ENCODE results near the gene UBE4B.
"Not testable (repeated sequence)": the region's sequence is repeated elsewhere in the genome, so short reads cannot be mapped to it uniquely, and the experiment has no call there.

The UBE4B gene

GRCh38 chr1:10042746-10043145 lies 10.0 kb downstream of the UBE4B start:
- DNase-seq, result no peak

GRCh38 chr1:10045480-10046355 lies 13.0 kb downstream of the UBE4B start:
- DNase-seq, result no peak

DNA sequence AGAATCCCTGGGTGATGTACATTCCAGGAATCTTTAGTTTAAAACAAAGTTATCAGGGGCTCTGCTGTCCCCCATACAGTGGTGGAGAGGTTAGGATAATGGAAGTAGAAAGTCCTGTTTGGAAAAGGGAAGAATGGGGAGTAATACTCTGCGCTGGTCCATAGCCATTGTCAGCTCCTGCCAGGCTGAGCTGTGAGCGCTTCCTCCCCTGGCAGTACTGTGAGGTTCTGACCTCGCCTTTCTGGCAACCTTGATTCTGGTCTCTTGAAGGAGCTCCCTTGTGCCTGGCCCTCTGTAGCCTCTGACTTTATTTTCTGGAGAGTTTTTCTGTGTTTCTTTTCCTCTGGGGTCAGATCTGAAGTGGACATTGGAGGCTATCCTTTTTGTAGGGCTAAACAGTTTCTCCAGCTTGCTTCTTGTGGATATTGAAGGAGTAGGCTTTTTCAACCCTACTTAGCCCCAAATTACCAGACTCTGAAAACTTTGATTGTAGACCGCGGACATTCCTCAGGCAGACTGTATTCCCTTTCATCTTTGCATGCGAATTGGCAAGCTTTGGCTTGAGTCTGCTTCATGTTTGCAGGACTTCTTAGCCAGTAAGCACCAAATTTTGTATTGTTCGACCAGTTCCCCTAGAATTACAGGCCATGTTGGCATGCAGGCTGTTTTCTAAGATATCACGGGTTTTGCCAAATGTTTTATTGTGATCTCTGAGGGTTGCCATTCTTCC lies 13.8 kb downstream of the UBE4B start:
- peak; percentile 52 for DNase-seq

DNA sequence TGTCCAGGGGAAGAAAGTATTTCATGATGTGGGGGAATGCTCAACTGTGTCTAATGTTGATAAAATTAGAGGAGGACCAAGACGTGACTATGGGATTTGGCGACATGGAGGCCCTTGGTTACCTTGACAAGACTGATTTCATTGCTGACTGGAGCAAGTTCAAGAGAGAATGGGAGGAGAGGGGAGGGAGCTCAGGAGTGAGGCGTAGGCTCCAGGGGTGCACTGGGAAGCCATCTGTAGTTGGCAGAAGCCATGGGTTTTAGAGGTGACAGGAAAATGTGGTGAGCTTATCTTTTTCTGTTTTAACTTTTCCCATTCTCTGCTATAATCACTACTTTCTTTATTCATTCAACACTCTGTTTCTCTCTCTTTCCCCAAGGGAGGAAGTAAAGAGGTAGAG lies 15.8 kb downstream of the UBE4B start:
- DNase-seq, result no peak

DNA sequence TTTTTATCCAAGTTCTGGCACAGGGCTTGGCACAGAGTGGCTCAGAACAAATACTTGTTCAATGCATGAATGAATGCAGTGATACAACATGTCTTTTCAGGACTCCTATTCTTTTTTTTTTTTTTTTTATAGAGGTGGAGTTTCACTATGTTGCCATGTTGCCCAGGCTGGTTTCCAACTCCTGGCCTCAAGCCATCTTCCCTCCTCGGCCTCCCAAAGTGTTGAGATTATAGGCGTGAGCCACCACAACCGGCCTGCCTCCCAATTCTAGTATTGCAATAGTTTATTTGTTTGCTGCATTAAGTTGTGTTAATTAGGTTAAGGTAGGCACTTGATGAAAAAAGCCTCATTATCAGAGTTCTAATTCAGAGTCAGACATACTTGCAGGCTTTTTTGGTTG lies 17.9 kb downstream of the UBE4B start:
- DNase-seq, result no peak

- no peak for DNase-seq
Observed at GRCh38 chr1:10051656-10052055, 18.9 kb downstream of the UBE4B start.

DNA sequence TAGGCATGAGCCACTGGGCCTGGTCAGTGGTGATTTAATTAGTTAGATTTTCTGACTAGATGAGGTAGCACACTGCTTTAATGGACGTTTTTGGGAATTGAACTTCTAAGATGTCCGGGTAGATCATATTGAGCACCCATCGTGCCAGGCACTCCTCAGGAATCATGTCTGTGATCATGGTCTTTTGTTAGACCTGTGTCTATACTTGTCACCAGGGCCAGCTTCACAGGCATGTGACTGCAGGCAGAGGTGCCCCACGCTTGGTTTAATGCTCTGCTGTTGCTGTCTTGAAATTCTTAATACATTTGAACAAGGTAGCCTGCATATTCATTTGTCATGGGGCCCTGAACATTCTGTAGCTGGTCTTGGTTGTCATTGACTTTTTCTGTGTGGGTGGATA lies 19.6 kb downstream of the UBE4B start:
- DNase-seq, result no peak

DNA sequence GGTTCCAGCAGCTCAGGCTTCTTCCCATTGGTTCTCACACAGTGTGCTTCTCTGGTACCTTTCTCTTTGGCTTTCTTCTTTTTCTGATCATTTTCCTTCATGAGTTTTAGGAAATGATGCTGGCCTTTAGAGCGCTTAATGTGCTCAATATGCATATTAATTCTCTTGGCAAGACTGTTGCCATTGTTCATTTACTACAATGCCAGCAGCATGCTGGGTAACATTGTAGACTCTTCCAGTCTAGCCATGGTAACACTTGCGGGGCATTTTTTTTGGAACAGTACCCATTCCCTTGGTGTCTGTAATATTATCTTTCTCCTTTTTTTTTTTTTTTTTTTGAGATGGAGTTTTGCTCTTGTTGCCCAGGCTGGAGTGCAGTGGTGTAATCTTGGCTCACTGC lies 21.7 kb downstream of the UBE4B start:
- DNase-seq, result no peak

- DNase-seq, result no peak
Observed at GRCh38 chr1:10056599-10056987, 23.8 kb downstream of the UBE4B start.

DNA sequence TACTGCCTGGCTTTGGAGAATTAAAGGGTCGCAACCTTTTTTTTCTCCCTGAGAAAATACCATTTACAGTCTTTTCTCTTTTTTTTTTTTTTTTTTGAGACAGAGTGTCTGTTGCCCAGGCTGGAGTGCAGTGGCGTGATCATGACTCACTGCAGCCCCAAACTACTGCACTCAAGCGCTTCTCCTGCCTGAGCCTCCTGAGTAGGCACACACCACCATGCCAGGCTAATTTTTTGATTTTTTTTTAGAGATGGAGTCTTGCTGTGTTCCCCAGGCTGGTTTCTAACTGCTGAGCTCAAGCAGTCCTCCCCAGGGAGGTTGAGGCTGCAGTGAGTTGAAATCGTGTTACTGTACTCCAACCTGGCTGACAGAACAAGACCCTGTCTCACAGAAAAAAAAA lies 24.6 kb downstream of the UBE4B start:
- DNase-seq, result peak; percentile 72

- no peak for DNase-seq
Observed at GRCh38 chr1:10057796-10058195, 25.0 kb downstream of the UBE4B start.

- no peak for DNase-seq
Observed at GRCh38 chr1:10059342-10059718, 26.6 kb downstream of the UBE4B start.

DNA sequence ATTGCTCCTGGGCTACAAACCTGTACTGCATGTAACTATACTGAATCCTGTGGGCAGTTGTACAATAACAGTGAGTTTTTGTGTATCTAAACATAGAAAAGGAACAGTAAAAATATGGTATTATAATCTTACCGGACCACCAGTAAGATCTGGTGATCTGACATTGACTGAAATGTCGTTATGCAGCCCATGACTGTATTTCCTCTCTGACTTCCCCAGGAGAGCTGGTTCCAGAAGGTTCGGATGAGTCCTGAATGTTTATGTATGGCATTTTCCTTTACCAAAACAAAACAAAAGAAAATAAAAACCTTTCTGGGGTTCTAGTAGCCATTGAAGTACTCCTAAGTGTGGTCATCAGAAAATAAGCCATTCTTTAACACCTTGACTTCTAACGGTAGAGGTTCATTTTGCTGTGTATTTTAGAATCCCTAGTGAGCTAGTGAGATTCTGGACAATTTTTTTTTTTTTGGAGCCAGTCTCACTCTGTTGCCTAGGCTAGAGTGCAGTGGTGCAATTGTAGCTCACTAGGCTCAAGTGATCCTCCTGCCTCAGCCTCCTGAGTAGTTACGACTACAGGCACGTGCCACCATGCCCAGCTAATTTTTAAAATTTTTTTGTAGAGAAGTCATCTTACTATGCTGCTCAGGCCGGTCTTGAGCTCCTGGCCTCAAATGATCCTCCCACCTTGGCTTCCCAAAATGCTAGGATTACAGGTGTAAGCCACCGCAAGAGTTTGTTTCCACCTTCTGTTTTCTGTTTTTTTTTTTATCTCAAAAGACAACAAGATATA lies 27.7 kb downstream of the UBE4B start:
- no peak for DNase-seq

DNA sequence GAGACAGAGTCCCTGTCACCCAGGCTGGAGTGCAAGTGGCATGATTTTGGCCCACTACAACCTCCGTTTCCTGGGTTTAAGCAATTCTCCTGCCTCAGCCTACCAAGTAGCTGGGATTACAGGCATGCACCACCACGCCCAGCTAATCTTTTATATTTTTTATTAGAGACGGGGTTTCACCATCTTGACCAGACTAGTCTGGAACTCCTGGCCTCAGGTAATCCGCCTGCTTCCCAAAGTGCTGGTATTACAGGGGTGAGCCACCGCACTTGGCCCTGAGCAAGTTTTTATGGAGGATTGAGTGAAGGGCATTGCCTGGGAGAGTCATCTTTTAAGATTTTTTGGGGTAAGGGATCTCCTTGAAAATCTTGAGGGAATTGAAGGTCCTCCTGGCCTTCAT lies 28.5 kb downstream of the UBE4B start:
- DNase-seq, result no peak

- DNase-seq, result no peak
Observed at GRCh38 chr1:10063878-10064277, 31.1 kb downstream of the UBE4B start.

DNA sequence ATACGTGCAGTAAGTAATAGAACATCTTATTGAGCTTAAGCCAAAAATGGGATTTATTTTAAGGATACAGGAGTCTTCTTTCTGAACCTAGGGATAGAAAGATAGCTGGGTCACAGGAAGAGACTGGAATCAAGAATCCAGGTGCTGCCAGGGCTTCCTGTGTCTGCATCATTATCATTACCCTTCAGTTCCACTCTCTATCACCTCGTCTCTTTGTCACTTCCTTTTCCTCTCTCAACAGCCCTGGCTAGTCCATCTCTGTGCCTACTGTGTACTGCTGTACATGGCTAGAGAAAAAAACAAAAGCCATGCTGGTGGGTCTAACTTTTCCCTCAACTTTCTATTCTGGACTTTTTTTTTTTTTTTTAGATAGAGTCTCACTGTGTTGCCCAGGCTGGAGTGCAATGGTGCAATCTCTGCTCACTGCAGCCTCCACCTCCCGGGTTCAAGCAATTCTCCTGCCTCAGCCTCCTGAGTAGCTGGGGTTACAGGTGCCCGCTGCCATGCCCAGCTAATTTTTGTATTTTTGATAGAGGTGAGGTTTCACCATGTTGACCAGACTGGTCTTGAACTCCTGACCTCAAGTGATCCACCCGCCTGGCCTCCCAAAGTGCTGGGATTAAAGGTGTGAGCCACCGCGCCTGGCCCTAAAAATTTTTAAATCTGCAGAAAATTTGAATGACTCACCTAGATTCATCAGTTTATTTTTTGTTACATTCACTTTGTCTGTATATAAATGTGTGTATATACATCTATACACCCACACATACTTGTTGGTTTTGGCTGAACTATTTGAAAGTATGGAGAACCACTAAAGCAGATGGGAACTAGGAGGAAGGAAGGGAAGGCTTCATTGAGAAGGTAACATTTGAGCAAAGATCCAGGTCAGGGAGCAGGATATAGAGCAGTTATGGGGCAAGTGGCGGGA lies 31.9 kb downstream of the UBE4B start:
- DNase-seq, result no peak

- DNase-seq, result no peak
Observed at GRCh38 chr1:10065344-10065685, 32.6 kb downstream of the UBE4B start.

- DNase-seq, result no peak
Observed at GRCh38 chr1:10065760-10066159, 33.0 kb downstream of the UBE4B start.

GRCh38 chr1:10068605-10069294 lies 36.0 kb downstream of the UBE4B start:
- DNase-seq, result no peak

DNA sequence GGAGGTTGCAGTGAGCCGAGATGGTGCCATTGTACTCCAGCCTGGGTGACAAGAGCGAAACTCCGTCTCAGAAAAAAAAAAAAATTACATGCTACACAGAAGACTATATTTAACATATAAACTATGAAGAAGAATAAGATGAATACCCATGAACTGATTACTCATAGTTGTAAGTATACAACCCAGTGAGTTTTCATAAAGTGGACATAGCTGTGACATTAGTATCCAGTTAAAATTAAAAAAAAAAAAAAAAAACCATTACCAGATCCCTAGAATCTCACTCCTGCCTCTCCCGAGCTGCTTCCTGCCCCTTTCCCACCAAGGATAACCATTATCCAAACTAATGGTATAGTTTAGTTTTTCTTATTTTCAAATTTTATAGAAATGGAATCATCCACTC lies 37.4 kb downstream of the UBE4B start:
- no peak for DNase-seq

DNA sequence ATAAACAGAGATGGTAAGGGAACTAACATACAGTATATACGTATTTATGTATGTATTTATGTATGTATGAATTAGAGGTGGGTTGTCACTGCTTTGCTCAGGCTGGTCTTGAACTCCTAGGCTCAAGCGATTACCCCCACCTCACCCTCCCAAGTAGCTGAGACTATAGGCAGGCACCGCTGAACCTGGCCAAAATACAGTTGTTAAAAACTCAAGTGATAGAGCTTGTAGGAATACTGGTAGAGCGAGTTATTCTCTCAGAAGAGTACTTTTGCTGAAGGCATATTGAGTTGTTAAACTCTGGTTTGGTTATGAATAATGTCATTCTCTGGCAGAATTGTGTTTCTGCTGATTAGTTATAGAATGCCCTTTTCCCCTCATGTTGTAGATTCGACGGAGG lies 38.9 kb downstream of the UBE4B start:
- no peak for DNase-seq

GRCh38 chr1:10073371-10073770 lies 40.6 kb downstream of the UBE4B start:
- DNase-seq, result not testable (repeated sequence)
